GM12891 (cell line): Measurements from ENCODE around the gene MYH6.

Experiments
- DNase-seq: peaks from one replicate; pipeline ENCODE4 v3.0.0; 2011; ENCODE audit warnings: low spot score; ENCODE audit not compliant: insufficient read length
- FAIRE-seq: peaks from 2 replicates; lab custom pipeline; 2011; peaks lifted over from hg19 to GRCh38; lab: Jason Lieb, UNC
- PAX5 ChIP-seq: IDR thresholded peaks from 2 replicates; pipeline ENCODE4 v1.6.1; 2011; ENCODE audit warnings: low read length, moderate library complexity, mild to moderate bottlenecking; ENCODE audit not compliant: insufficient read depth, severe bottlenecking
- POLR2A ChIP-seq: IDR thresholded peaks from 2 replicates; pipeline ENCODE4 v1.6.1; 2011; ENCODE audit warnings: low read depth, low read length, control low read depth
- POLR2AphosphoS5 ChIP-seq: IDR thresholded peaks from 2 replicates; pipeline ENCODE4 v1.6.1; 2011; ENCODE audit warnings: low read depth, low read length, control low read depth
- POU2F2 ChIP-seq: IDR thresholded peaks from 2 replicates; pipeline ENCODE4 v1.6.1; 2011; ENCODE audit warnings: low read depth, mild to moderate bottlenecking, control low read depth, low read length, moderate library complexity
- SPI1 ChIP-seq: IDR thresholded peaks from 2 replicates; pipeline ENCODE4 v1.6.1; 2011; ENCODE audit warnings: low read depth, low read length, control low read depth
- TAF1 ChIP-seq: IDR thresholded peaks from 2 replicates; pipeline ENCODE4 v1.6.1; 2011; ENCODE audit warnings: low read depth, low read length, control low read depth

MYH6 gene

DNA sequence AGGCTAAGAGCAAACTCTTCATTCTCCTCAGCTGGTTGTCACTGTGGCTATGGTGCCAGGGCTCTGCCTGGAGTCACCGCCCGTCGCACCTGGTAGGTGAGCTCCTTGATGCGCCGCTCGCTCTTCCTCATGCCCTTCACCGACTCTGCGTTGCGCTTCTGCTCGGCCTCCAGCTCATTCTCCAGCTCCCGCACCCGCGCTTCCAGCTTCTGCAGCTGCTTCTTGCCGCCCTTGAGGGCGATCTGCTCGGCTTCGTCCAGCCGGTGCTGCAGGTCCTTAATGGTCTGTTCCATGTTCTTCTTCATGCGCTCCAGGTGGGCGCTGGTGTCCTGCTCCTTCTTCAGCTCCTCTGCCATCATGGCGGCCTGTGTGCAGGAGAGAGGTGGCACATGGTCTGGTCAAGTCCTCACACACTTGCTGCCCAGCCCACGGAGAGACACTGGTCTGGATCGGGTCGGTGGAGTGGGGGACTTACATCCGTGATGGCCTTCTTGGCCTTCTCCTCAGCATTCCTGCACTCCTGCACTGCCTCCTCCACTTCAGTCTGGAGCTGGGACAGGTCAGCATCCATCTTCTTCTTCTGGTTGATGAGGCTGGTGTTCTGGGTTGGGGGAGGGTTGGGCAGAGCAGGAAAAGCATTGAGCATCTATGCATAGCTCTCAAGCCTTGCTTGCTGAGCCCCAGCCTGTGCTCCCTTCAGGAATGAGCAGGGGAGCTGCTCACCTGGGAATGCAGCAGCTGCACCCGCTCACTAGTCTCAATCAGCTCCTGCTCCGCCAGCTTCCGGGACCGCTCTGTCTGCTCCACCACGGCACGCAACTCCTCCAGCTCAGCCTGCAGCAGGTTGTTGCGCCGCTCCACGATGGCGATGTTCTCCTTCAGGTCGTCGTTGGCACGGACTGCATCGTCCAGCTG is 7.1 kb upstream of the MYH6 start:
- FAIRE-seq (no peak), DNase-seq (no peak)
- TF ChIP-seq PAX5 = no peak
- no peak for TF ChIP-seq POLR2A
- no peak for TF ChIP-seq POLR2AphosphoS5

DNA sequence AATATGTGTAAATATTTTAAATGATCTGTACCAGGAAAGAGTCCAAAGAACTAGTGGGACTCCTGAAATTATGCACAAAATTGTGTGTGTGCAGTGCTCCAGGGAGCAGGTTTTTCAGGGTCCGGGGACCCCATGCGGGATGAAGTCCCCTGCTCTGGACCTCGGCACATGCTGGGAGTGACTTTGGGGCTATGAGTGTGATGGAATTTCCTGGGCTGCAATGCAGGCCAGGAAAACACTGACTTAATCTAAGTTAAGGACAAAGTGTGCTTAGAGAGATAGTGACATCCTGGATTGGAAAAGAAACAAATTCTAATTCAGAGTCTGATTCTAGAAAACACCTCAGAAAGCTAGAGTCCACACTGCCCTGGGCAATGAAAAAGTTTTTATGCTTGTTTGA is 6.2 kb upstream of the MYH6 start:
- TF ChIP-seq POLR2A (no peak), PAX5 (no peak), SPI1 (no peak), TAF1 (no peak), POLR2AphosphoS5 (no peak), POU2F2 (no peak)
- DNase-seq (no peak), FAIRE-seq (no peak)

DNA sequence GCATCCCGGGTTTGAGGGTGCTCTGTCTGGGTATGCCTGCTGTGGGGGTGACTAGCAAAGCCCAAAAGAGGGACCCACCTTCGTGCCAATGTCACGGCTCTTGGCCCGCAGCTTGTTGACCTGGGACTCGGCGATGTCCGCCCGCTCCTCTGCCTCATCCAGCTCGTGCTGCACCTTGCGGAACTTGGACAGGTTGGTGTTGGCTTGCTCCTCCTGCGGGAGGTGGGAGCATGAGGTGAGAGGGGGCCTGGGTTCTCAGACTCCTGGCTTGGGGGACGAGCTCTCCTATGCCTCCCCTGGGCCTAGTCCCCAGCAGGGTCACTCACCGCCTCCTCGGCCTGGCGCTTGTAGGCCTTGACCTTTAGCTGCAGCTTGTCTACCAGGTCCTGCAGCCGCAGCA is 5.6 kb upstream of the MYH6 start:
- no peak for DNase-seq
- no peak for TF ChIP-seq POU2F2
- no peak for TF ChIP-seq POLR2AphosphoS5
- TF ChIP-seq TAF1 = no peak
- TF ChIP-seq SPI1 = no peak
- no peak for TF ChIP-seq PAX5
- no peak for TF ChIP-seq POLR2A
- no peak for FAIRE-seq

DNA sequence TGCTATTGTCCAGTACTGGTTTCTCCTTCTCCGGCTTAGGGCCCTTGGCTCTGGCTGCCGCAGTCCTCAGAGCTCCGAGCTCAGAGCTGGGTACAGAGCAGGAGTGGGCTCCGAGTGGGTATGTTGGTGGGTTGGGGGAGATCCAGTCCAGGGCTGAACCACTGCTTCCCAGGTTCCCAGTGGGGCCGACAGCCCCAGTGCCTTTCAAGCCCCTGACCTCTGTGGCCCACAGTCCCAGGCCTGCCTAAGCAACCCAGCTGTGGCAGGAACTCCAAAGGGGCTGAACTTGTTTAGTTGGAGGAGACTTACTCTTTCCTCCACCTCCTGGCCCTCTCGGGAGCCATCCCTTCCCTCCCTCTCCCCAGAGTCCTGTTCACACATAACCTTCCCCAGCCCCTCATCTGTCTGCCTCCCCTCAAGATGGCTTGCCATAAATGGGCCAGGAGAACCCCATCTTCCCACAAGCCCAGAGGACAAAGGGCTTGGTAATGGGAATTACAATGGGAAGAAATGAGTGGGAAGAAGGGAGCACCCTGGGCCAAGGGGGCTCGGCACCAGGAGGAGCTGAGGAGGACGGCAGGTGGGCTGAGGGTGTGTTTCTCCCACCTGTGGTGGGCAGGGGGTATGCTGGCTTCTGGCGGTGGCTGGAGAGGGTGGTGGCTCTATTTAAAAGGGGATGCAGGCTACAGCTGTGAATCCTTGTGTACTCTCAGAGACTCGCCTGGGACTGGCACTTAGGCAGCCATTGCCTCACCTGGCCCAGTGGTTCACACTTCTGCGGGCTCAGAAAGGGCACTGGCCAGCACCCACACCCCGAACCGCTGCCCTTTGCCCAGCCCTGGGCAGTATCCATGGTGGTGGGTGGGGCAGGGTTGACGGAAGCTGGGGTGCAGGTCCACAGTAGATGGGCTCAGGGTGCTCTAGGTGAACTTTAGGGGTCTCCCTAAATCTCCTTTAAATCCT is 3.8 kb upstream of the MYH6 start:
- no peak for TF ChIP-seq TAF1
- TF ChIP-seq SPI1 = no peak
- TF ChIP-seq POLR2AphosphoS5 = no peak
- TF ChIP-seq PAX5 = no peak
- no peak for TF ChIP-seq POLR2A
- TF ChIP-seq POU2F2 = no peak
- FAIRE-seq = no peak
- no peak for DNase-seq

DNA sequence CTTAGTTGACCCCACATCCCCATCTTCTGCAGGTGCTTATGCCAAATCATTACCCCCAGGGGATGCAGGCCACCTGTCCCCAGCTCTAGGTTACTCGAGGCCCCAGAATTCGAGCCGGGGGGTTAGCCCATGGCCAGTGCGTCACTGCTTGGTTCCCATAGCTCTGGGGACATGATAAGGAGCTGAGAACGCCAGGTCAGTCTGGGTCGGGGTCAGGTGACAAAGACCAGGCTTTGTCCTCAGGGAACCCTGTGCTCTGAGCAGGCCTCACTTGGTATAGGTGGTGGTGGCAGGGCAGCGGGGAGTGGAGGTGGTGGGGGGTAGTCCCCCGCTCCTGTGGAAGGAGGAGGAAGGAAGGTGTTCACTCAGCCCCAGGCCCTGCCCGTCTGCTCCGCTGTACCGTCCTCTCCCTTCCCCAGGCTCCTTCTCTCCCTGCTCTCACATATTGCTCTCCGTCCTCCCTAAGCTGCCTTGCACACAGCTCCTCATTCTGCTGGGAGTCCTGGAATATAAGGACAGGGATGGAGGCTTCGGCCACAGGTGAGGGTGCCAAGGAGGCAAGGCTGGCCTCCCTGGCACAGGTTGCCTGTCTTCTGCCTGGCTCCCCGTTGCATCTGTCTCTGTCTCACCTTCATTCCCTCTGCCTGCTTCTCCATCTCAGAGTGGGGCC is 2.0 kb upstream of the MYH6 start:
- TF ChIP-seq TAF1 (no peak), POLR2AphosphoS5 (no peak), POLR2A (no peak)
- DNase-seq (no peak), FAIRE-seq (no peak)

DNA sequence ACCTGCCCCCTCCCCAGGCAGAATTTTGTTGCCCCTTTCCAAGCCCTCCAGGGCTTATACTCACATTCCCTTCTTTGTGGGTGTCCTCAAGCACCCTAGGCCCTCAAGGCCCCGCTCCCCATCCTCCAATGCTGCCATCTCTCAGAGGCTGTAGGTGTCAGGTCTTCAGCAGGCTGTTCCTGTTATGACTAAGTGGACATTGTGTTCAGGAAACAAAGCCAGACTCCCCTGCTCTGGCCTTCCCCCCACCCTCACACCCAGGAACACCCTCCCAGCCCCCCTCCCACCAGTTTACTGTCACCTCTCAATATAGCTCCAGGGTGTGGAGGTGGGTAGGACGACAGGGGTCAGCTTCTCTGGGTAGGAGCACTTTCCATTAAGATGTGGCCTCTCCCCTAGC is 1.4 kb upstream of the MYH6 start:
- TF ChIP-seq PAX5 (no peak), POLR2AphosphoS5 (no peak), SPI1 (no peak), TAF1 (no peak), POLR2A (no peak), POU2F2 (no peak)
- no peak for FAIRE-seq
- peak; percentile 44 for DNase-seq

DNA sequence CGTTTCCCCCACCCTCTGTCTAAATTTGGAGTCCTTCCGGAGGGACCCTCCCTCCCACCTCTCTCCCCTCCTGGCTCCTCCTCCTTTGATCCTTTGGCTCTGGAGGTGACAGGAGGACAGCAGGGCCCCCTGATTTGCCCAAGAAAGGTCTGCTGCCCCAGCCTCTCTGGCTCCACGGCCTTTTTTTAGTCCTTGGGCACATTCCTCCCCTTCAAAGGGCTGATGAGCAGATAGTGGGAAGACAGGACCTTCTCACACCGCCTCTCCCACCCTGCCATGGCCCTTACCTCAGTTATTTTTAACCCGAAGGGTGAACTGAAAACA is 196 bp upstream of the MYH6 start:
- FAIRE-seq (no peak), DNase-seq (no peak)
- TF ChIP-seq TAF1 (no peak), SPI1 (no peak)

DNA sequence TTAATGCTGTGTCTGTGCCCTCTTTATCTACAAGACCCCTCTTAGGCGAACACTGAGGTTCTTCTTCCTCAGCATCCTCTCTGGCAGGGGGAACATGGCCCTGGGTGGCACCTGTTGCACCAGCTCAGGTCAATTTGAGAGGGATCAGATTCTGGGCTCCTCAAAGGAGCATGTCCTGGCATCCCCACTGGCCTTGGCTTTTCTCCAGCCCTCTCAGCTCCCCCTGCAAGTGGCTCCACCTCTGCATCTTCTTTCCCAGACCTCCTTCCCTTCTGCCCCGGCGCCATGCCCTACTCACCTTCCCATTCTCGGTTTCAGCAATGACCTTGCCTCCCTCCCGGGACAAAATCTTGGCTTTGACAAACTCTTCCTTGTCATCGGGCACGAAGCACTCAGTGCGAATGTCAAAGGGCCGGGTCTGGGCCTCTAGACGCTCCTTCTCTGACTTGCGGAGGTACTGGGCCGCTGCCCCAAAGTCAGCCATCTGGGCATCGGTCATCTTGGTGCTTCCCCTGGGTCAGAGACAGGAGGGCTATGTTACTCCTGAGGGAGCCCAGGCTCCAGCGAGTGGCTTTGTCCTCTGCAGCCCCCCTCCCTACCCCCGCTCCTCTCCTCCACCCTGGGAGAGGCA is 1.2 kb downstream of the MYH6 start:
- no peak for DNase-seq
- no peak for FAIRE-seq
- no peak for TF ChIP-seq POU2F2
- TF ChIP-seq POLR2A = no peak
- no peak for TF ChIP-seq SPI1
- TF ChIP-seq TAF1 = no peak
- TF ChIP-seq POLR2AphosphoS5 = no peak
- no peak for TF ChIP-seq PAX5

DNA sequence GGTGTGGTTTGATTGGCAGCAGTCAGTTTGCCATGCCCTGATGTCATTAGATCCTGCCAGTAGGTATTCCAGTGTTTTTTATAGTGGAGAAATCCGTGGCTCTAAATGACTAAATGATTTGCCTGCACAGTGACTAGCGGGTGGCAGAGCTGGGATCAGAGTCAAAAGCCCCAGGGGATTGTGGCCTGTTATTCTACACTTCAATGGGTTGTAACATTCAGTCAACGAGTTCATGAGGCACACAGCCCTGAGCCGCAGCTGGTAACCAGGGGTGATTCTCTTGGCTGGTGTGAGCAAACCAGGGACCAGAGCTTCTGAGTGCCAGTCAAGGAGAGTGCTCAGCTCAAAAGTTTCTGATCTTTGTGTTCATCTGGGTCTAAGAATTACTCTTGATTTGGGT is 1.8 kb downstream of the MYH6 start:
- no peak for DNase-seq
- FAIRE-seq = no peak
- TF ChIP-seq TAF1 (no peak), POLR2AphosphoS5 (no peak), SPI1 (no peak), PAX5 (no peak), POU2F2 (no peak), POLR2A (no peak)

DNA sequence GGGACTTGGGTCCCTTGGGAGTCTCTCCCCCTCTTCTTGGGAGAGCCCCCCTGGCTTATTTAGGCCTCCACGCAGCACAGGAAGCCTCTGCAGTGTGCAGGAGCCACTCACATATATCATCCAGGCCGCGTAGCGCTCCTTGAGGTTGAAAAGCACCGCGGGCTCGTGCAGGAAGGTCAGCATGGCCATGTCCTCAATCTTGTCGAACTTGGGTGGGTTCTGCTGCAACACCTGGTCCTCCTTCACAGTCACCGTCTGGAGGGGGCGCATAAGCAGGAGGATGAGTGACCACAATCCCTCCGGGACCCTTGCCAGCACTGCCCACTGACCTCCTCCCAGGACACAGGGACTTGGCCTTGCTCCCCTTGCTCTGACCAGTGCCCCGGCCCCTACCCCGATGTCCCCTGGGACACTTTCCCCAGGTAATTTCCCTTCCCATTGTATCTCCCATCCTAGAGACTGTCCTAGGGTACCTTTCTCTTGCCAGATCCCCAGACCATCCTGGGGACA is 2.5 kb downstream of the MYH6 start:
- no peak for FAIRE-seq
- no peak for DNase-seq
- TF ChIP-seq POLR2A (no peak), PAX5 (no peak), POLR2AphosphoS5 (no peak)
